Nephron (organoid): Measurements from ENCODE around the gene CDH23.

ENCODE experiments used
- H3K27ac Mint-ChIP-seq, 3 experiments: 2 replicates each; pipeline ENCODE4 v1.8.0; 2020; ENCODE audit warnings: mixed read lengths in 3 of 3, mild to moderate bottlenecking in 2 of 3, moderate library complexity in 1 of 3
- H3K27me3 Mint-ChIP-seq: 2 replicates; pipeline ENCODE4 v1.8.0; 2021; ENCODE audit warnings: low read depth, mild to moderate bottlenecking, moderate library complexity, mixed read lengths
- H3K36me3 Mint-ChIP-seq: 2 replicates; pipeline ENCODE4 v1.8.0; 2020; ENCODE audit warnings: low read depth, mixed read lengths
- H3K4me1 Mint-ChIP-seq: 2 replicates; pipeline ENCODE4 v1.8.0; 2020; ENCODE audit warnings: mixed read lengths
- H3K4me3 Mint-ChIP-seq, 3 experiments: 2 replicates each; pipeline ENCODE4 v1.8.0; 2020; ENCODE audit warnings: mild to moderate bottlenecking in 3 of 3, mixed read lengths in 3 of 3, moderate library complexity in 2 of 3
- H3K9me3 Mint-ChIP-seq: 2 replicates; pipeline ENCODE4 v1.8.0; 2020; ENCODE audit warnings: mixed read lengths
- TF ChIP-seq, protein P1 (sequence below), 3 experiments: fragments of 200-600 bp; sonication (generic); IDR thresholded peaks; one replicate each; pipeline ENCODE4 v1.5.0; 2021; ENCODE audit warnings: antibody characterized with exemption in 3 of 3; ENCODE audit not compliant: unreplicated experiment in 3 of 3

Gene CDH23

DNA sequence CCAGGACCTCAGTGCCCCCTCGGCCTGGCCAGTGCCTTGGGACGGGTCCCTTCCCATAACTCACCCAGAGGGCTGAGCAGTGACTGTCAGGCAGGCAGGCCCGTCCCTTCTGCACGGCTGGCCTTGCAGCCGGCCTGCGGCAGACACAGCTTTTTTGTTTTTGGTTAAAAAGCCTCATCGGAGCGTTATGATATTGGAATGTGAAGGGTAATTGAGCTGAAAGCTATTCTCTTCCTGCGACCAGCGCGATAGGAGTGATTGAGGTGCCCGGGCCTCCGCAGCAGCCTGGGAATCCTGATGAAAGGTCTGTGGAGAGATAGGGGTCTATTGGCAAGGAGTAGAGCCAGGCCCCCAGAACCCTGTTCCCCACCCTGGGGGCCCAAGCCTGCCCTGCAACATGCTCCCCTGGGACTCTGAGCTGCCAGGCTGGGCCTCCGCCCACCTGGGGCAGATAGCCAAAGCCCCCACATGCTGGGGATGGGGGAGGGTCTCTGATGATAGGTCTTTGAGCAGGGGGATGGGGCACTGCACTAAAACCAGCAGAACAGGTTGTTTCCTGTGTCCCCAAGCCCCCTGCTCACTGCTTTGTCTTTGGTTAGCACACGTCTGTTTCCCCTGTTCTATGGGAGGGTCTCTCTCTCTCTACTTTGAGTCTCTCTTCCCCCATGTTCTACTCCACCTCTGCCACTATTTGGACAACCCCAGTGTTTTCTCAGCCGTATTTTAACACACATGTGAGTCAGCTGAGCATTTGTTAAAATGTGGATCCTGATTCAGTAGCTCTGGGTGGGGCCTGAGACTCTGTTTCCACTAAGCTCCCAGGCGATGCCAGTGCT lies 131.9 kb downstream of the CDH23 start:
- Mint-ChIP-seq H3K4me1 (peaks cover 43% of the 10 kb centered on the region), H3K27me3 (peaks cover 41% of the 10 kb centered on the region), H3K9me3 (no peaks in the 10 kb centered on the region), H3K27ac (peak overlapping the region in 1 of 3 experiments; percentile 75), H3K36me3 (no peaks in the 10 kb centered on the region), H3K4me3 (no peak overlapping the region)
- TF ChIP-seq, protein P1, sequence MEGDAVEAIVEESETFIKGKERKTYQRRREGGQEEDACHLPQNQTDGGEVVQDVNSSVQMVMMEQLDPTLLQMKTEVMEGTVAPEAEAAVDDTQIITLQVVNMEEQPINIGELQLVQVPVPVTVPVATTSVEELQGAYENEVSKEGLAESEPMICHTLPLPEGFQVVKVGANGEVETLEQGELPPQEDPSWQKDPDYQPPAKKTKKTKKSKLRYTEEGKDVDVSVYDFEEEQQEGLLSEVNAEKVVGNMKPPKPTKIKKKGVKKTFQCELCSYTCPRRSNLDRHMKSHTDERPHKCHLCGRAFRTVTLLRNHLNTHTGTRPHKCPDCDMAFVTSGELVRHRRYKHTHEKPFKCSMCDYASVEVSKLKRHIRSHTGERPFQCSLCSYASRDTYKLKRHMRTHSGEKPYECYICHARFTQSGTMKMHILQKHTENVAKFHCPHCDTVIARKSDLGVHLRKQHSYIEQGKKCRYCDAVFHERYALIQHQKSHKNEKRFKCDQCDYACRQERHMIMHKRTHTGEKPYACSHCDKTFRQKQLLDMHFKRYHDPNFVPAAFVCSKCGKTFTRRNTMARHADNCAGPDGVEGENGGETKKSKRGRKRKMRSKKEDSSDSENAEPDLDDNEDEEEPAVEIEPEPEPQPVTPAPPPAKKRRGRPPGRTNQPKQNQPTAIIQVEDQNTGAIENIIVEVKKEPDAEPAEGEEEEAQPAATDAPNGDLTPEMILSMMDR (IDR thresholded peaks at IDR 0.05; ENCODE audit: unreplicated experiment in 3 of 3) = no peak

- TF ChIP-seq, protein P1 (IDR thresholded peaks at IDR 0.05; ENCODE audit: unreplicated experiment in 3 of 3) = no peak
- Mint-ChIP-seq H3K36me3 (no peaks in the 10 kb centered on the region), H3K9me3 (no peaks in the 10 kb centered on the region), H3K27ac (peak overlapping the region in 1 of 3 experiments; percentile 34), H3K4me1 (peaks cover 50% of the 10 kb centered on the region), H3K27me3 (peaks cover 37% of the 10 kb centered on the region), H3K4me3 (no peak overlapping the region)
Measured at GRCh38 chr10:71529207-71529827, 132.6 kb downstream of the CDH23 start.

GRCh38 chr10:71530781-71531180 lies 134.1 kb downstream of the CDH23 start:
- H3K27me3 Mint-ChIP-seq = peaks cover 27% of the 10 kb centered on the region
- no peaks in the 10 kb centered on the region for H3K9me3 Mint-ChIP-seq
- peak overlapping the region in 1 of 3 experiments; percentile 4 for H3K27ac Mint-ChIP-seq
- no peak overlapping the region for H3K4me3 Mint-ChIP-seq
- TF ChIP-seq, protein P1 (IDR thresholded peaks at IDR 0.05; ENCODE audit: unreplicated experiment in 3 of 3) = no peak
- peaks cover 61% of the 10 kb centered on the region for H3K4me1 Mint-ChIP-seq
- H3K36me3 Mint-ChIP-seq = no peaks in the 10 kb centered on the region

DNA sequence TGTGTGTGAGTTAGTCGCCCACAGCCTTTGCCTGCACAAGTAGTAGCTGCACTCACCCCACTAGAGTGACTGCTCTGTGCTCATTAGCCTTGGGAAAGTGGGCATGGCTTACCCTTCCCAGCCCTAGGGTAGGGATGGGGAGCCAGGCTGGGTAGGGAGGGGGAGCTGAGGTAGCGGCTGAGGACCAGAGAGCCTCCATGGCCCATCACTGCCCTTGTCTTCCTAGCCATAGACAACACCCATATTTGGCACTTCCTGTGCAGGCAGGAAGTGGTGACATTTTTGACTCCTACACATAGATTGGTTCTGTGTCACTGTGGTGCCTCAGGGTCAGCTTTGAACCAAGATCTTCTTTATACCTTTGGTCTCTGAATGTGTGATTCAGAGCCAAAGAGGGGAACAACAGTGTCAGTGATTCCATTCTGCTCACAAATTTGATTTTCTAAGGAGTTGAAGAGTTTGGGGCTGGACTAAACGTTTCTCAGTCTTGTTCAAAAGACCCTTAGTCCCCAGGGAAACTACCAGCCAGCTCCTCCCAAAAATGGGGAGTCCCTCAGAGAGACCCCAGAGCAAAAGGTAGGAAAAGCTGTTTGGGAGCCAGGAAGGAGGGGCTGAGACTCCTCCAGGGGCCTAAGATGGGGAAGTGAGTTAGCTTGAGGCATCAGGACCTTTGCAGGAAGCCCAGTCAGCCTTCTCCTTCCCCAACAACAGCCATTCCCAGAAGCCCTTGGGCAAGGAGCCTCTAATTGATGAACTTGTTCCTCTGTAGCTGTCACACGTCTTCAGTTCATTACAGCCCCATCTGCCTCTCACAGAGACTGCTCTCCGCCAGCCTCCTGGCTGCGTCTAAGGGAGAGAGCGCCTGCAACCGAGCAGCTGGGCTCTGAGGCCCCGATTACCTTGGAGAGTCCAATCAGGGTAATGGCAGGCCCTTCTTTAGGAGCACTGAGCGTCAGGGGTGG lies 135.0 kb downstream of the CDH23 start:
- no peaks in the 10 kb centered on the region for H3K36me3 Mint-ChIP-seq
- no peaks in the 10 kb centered on the region for H3K9me3 Mint-ChIP-seq
- no peak overlapping the region for H3K27ac Mint-ChIP-seq
- TF ChIP-seq, protein P1 (IDR thresholded peaks at IDR 0.05; ENCODE audit: unreplicated experiment in 3 of 3) = no peak
- H3K4me1 Mint-ChIP-seq = peaks cover 68% of the 10 kb centered on the region
- no peak overlapping the region for H3K4me3 Mint-ChIP-seq
- peaks cover 35% of the 10 kb centered on the region for H3K27me3 Mint-ChIP-seq

- H3K27me3 Mint-ChIP-seq = peaks cover 29% of the 10 kb centered on the region
- H3K27ac Mint-ChIP-seq = peak overlapping the region in 1 of 3 experiments; percentile 29
- no peaks in the 10 kb centered on the region for H3K9me3 Mint-ChIP-seq
- H3K4me3 Mint-ChIP-seq = no peak overlapping the region
- H3K36me3 Mint-ChIP-seq = no peaks in the 10 kb centered on the region
- H3K4me1 Mint-ChIP-seq = peaks cover 61% of the 10 kb centered on the region
- TF ChIP-seq, protein P1 (IDR thresholded peaks at IDR 0.05; ENCODE audit: unreplicated experiment in 3 of 3) = no peak
Measured at GRCh38 chr10:71532878-71533277, 136.2 kb downstream of the CDH23 start.
